NK-92 treated with Interleukin-12 subunit alpha and Interleukin-12 subunit beta, amount 100 ng/mL, for 24 hours (cell line): ENCODE data around the gene TTLL3.

Experiments
- DNase-seq: peaks from one replicate; lab custom pipeline; 2025; lab: John Stamatoyannopoulos, UW

Gene TTLL3

GRCh38 chr3:9806688-9807589 lies 3.1 kb upstream of the TTLL3 start:
- no peak for DNase-seq

GRCh38 chr3:9807981-9808344 lies 2.1 kb upstream of the TTLL3 start:
- no peak for DNase-seq

- no peak for DNase-seq
Observed at GRCh38 chr3:9808345-9809037, 1.6 kb upstream of the TTLL3 start.

GRCh38 chr3:9809239-9809614 lies 835 bp upstream of the TTLL3 start:
- no peak for DNase-seq

- DNase-seq: no peak
Observed at GRCh38 chr3:9810433-9810770, 340 bp downstream of the TTLL3 start.

GRCh38 chr3:9810846-9811245 lies 784 bp downstream of the TTLL3 start:
- no peak for DNase-seq

GRCh38 chr3:9812870-9813483 lies 2.9 kb downstream of the TTLL3 start:
- DNase-seq: no peak

GRCh38 chr3:9815986-9816385 lies 5.9 kb downstream of the TTLL3 start:
- no peak for DNase-seq

GRCh38 chr3:9817436-9817835 lies 7.4 kb downstream of the TTLL3 start:
- no peak for DNase-seq

- no peak for DNase-seq
Observed at GRCh38 chr3:9818666-9819335, 8.7 kb downstream of the TTLL3 start.

GRCh38 chr3:9820543-9820942 lies 10.5 kb downstream of the TTLL3 start:
- no peak for DNase-seq

- no peak for DNase-seq
Observed at GRCh38 chr3:9820946-9821345, 10.9 kb downstream of the TTLL3 start.

GRCh38 chr3:9825451-9826040 lies 15.5 kb downstream of the TTLL3 start:
- no peak for DNase-seq

GRCh38 chr3:9826815-9827573 lies 16.9 kb downstream of the TTLL3 start:
- DNase-seq: no peak

GRCh38 chr3:9828801-9829755 lies 19.0 kb downstream of the TTLL3 start:
- DNase-seq: no peak

- no peak for DNase-seq
Observed at GRCh38 chr3:9831253-9831652, 21.2 kb downstream of the TTLL3 start.

GRCh38 chr3:9833078-9833477 lies 23.0 kb downstream of the TTLL3 start:
- DNase-seq: no peak

- no peak for DNase-seq
Observed at GRCh38 chr3:9834520-9835380, 24.7 kb downstream of the TTLL3 start.
